Heart left ventricle (tissue), 16 donors: ENCODE data around the gene TBC1D12. TPM values are rescaled to one million over a fixed set of nuclear protein-coding genes. Genes with fewer than 3 reads are reported as not detected.

Experiments
- ATAC-seq, 4 donors: fragments of 200-7000 bp; cut with Tn5 transposase; one replicate each; pipeline ENCODE4 v1.9.1; 2020 to 2022; ENCODE audit warnings: moderate library complexity in 4 of 4, mild to moderate bottlenecking in 3 of 4, moderate number of reproducible peaks in 1 of 4
- DNase-seq, 5 donors: peaks; one replicate each; pipeline ENCODE4 v3.0.0-alpha.2; 2020
- H3K27ac ChIP-seq, 12 donors: fragments of 200-600 bp; sonication (generic) in 4 of 12; one replicate each; pipeline versions ENCODE4 v1.5.0 to v1.8.0; 2016 to 2022; ENCODE audit warnings: mild to moderate bottlenecking in 2 of 12
- H3K27me3 ChIP-seq, 9 donors: fragments of 200-600 bp; sonication (generic) in 2 of 9; one replicate each; pipeline versions ENCODE4 v1.5.1 to v1.8.0; 2016 to 2022; ENCODE audit warnings: mild to moderate bottlenecking in 3 of 9
- H3K36me3 ChIP-seq, 9 donors: fragments of 200-600 bp; sonication (generic) in 2 of 9; one replicate each; pipeline versions ENCODE4 v1.5.0 to v1.8.0; 2018 to 2022; ENCODE audit warnings: mild to moderate bottlenecking in 2 of 9
- H3K4me1 ChIP-seq, 12 donors: fragments of 200-600 bp; sonication (generic) in 4 of 12; one replicate each; pipeline versions ENCODE4 v1.5.0 to v1.8.0; 2016 to 2022; ENCODE audit warnings: mild to moderate bottlenecking in 3 of 12
- H3K4me3 ChIP-seq, 12 donors: fragments of 200-600 bp; sonication (generic) in 4 of 12; one replicate each; pipeline versions ENCODE4 v1.5.0 to v1.8.0; 2017 to 2022; ENCODE audit warnings: mild to moderate bottlenecking in 9 of 12, moderate library complexity in 4 of 12
- H3K9me3 ChIP-seq, 12 donors: fragments of 200-600 bp; sonication (generic) in 4 of 12; one replicate each; pipeline versions ENCODE4 v1.5.0 to v1.8.0; 2016 to 2022; ENCODE audit warnings: mild to moderate bottlenecking in 1 of 12
- CTCF ChIP-seq, 12 donors: fragments of 200-600 bp; sonication (generic) in 4 of 12; IDR thresholded peaks; one replicate each; pipeline versions ENCODE4 v1.5.0 to v1.8.0; 2018 to 2022; ENCODE audit warnings: antibody characterized with exemption in 12 of 12, mild to moderate bottlenecking in 5 of 12
- POLR2A ChIP-seq, 2 donors: fragments of 450-650 bp; IDR thresholded peaks; one replicate each; pipeline ENCODE4 v1.6.1; 2017; ENCODE audit warnings: antibody characterized with exemption in 2 of 2, mild to moderate bottlenecking in 2 of 2, moderate library complexity in 2 of 2
- WGBS, 4 donors: extraction: QIAGEN DNeasy Blood & Tissue Kit in 2 of 4; methylation state at CpG; one replicate each; pipeline versions ENCODE4 v1.1.5 to v1.1.7; 2013 to 2018; 5-methylcytosine and 5-hydroxymethylcytosine counted together
- intact Hi-C, 10 donors: fragments of 100-400 bp; cut with DNase I; formaldehyde crosslinking; loops; one replicate each; pipeline versions ENCODE4 v1.11.1 to v1.14.2; 2022
- polyA plus RNA-seq, 2 donors: library from polyadenylated mRNA; stranded (reverse); fragments of 200-250 nt; gene quantifications; one replicate each; pipeline ENCODE4 v1.2.3, GENCODE V29; 2013
- total RNA-seq, 9 donors: library from RNA; depleted of rRNA in 2 of 9; stranded (reverse); fragments of >200 nt in 2 of 9; fragmentation: NEBNext Ultra II Directional in 3 of 9; extraction: Animal tissue kit (Norgen Biotek cat#: 25700) in 3 of 9; gene quantifications; one replicate each; pipeline versions ENCODE4 v1.1.0 to v1.2.4, GENCODE V29; 2016 to 2023
- donor health status: ischemic (EF 13 %, LVEDD 7.1; RV severe dilation, severe dysfunction).
- donor health status: healthy with polysubstance abuse.
- donor health status: DM: no; HTN: yes; CAD: no.
- donor health status: DM: no; HTN: no; CAD: no.
- donor health status: ischemic (EF 25% LVEDD 6.9; RV normal size, moderate dysfunction).
- donor health status: ischemic (EF 25% LVEDD 5.7; RV mildly dilated, moderate dysfunction).
- donor health status: healthy.
- donor health status: DM: yes; HTN: yes; CAD: no.
- donor health status: ischemic (EF 35%, LVEDD 5.7; RV mildly dilated, moderate dysfunction).
- donor health status: nonischemic (EF 11% LVEDD 7.7; RV severe dilation, severe dysfunction).
- donor health status: DM: yes; HTN: yes; CAD: no.
- donor health status: PGD.
- donor health status: ischemic (EF 29% LVEDD 5.4; RV normal size, mild dysfunction).
- donor health status: nonischemic (EF 23%, LVEDD 6.1; RV moderate dilation, normal function).

TBC1D12 gene
- total and polyA plus RNA-seq, 11 donors = 3.5 to 9.6 (median 5.2) TPM

GRCh38 chr10:94456942-94457341 is 54.6 kb downstream of the TBC1D12 start:
- no peak for ATAC-seq
- intact Hi-C loops = no loop called here
- H3K36me3 ChIP-seq = peaks cover 0 to 19% (median 2%) of the 10 kb centered on the region in 9 donors
- H3K4me3 ChIP-seq = no peak overlapping the region
- no peaks in the 10 kb centered on the region for H3K4me1 ChIP-seq
- TF ChIP-seq CTCF (IDR thresholded peaks at IDR 0.05) (no peak), POLR2A (IDR thresholded peaks at IDR 0.05) (no peak)
- peaks cover 0 to 59% (median 19%) of the 10 kb centered on the region in 12 donors for H3K9me3 ChIP-seq
- WGBS, 4 donors = 95 to 98% (median 96%) methylated on average over 2 of the region's 2 CpGs
- H3K27me3 ChIP-seq = no peaks in the 10 kb centered on the region
- H3K27ac ChIP-seq = no peak overlapping the region
- no peak for DNase-seq

- 92 to 97% (median 96%) methylated on average over 13 to 25 of the region's 25 CpGs for WGBS, 4 donors
- Histone ChIP-seq H3K4me1 (no peaks in the 10 kb centered on the region), H3K4me3 (no peak overlapping the region), H3K9me3 (peaks cover 0 to 76% (median 18%) of the 10 kb centered on the region in 12 donors), H3K27ac (no peak overlapping the region), H3K36me3 (peaks cover 0 to 13% (median 0%) of the 10 kb centered on the region in 9 donors), H3K27me3 (no peaks in the 10 kb centered on the region)
- intact Hi-C loops = no loop called here
- TF ChIP-seq CTCF (IDR thresholded peaks at IDR 0.05) (no peak), POLR2A (IDR thresholded peaks at IDR 0.05) (no peak)
- DNase-seq (no peak), ATAC-seq (no peak)
Observed at GRCh38 chr10:94459385-94459784, 57.0 kb downstream of the TBC1D12 start.

- WGBS, 4 donors = 93 to 95% (median 94%) methylated on average over 1 of the region's 1 CpG
- TF ChIP-seq POLR2A (IDR thresholded peaks at IDR 0.05) (no peak), CTCF (IDR thresholded peaks at IDR 0.05) (no peak)
- no peak for ATAC-seq
Observed at GRCh38 chr10:94461503-94461902, 59.2 kb downstream of the TBC1D12 start.

GRCh38 chr10:94462130-94462529 is 59.8 kb downstream of the TBC1D12 start:
- ATAC-seq (no peak), DNase-seq (no peak)
- H3K27ac ChIP-seq = no peak overlapping the region
- H3K36me3 ChIP-seq = peaks cover 0 to 9% (median 0%) of the 10 kb centered on the region in 9 donors
- intact Hi-C loops = no loop called here
- H3K27me3 ChIP-seq = no peaks in the 10 kb centered on the region
- TF ChIP-seq CTCF (IDR thresholded peaks at IDR 0.05) (no peak), POLR2A (IDR thresholded peaks at IDR 0.05) (no peak)
- H3K4me1 ChIP-seq = no peaks in the 10 kb centered on the region
- H3K4me3 ChIP-seq = no peak overlapping the region
- peaks cover 0 to 53% (median 10%) of the 10 kb centered on the region in 12 donors for H3K9me3 ChIP-seq

More at GRCh38 chr10:94461503-94461902, 59.2 kb downstream of the TBC1D12 start:
- H3K4me3 ChIP-seq = no peak overlapping the region
- peaks cover 0 to 58% (median 10%) of the 10 kb centered on the region in 12 donors for H3K9me3 ChIP-seq
- intact Hi-C loops = no loop called here
- no peak overlapping the region for H3K27ac ChIP-seq
- DNase-seq = no peak
- H3K36me3 ChIP-seq = peaks cover 0 to 9% (median 0%) of the 10 kb centered on the region in 9 donors
- H3K27me3 ChIP-seq = no peaks in the 10 kb centered on the region
- no peaks in the 10 kb centered on the region for H3K4me1 ChIP-seq
